ENCODE data around the gene CNTROB.
A peak's percentile ranks its signal among the peaks of the same experiment; 100 is the strongest.

CNTROB gene

DNA sequence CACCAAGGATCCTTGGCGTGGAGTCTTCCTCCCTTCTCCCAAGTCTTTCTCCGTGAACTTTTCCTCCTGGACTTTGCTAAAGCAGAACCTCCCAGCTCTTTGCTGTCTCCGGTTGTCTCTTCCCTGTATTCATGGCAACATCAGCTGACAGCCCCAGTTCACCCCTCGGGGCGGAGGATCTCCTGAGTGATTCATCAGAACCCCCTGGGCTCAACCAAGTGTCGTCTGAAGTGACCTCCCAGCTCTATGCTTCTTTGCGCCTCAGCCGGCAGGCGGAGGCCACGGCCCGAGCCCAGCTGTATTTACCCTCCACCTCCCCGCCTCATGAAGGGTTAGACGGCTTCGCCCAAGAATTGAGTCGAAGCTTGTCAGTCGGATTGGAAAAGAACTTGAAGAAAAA, 943 bp downstream of the CNTROB start:
- peak; percentile 89; the same call in 1 of the 2 replicates for TF ChIP-seq SIN3A (IDR thresholded peaks at IDR 0.05; ENCODE audit: borderline replicate concordance, insufficient read depth, low read length)
- no peak for TF ChIP-seq POLR2AphosphoS5 (IDR thresholded peaks at IDR 0.05; ENCODE audit: low read depth, low read length)

GRCh38 chr17:7935859-7936258, 3.9 kb downstream of the CNTROB start:
- TF ChIP-seq, protein P1, sequence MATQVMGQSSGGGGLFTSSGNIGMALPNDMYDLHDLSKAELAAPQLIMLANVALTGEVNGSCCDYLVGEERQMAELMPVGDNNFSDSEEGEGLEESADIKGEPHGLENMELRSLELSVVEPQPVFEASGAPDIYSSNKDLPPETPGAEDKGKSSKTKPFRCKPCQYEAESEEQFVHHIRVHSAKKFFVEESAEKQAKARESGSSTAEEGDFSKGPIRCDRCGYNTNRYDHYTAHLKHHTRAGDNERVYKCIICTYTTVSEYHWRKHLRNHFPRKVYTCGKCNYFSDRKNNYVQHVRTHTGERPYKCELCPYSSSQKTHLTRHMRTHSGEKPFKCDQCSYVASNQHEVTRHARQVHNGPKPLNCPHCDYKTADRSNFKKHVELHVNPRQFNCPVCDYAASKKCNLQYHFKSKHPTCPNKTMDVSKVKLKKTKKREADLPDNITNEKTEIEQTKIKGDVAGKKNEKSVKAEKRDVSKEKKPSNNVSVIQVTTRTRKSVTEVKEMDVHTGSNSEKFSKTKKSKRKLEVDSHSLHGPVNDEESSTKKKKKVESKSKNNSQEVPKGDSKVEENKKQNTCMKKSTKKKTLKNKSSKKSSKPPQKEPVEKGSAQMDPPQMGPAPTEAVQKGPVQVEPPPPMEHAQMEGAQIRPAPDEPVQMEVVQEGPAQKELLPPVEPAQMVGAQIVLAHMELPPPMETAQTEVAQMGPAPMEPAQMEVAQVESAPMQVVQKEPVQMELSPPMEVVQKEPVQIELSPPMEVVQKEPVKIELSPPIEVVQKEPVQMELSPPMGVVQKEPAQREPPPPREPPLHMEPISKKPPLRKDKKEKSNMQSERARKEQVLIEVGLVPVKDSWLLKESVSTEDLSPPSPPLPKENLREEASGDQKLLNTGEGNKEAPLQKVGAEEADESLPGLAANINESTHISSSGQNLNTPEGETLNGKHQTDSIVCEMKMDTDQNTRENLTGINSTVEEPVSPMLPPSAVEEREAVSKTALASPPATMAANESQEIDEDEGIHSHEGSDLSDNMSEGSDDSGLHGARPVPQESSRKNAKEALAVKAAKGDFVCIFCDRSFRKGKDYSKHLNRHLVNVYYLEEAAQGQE (IDR thresholded peaks at IDR 0.05; ENCODE audit: insufficient read depth in 1 of 2, low read depth in 2 of 2, low read length in 2 of 2), result no peak
- TF ChIP-seq SIN3A (IDR thresholded peaks at IDR 0.05; ENCODE audit: borderline replicate concordance, insufficient read depth, low read length) (no peak), TAF1 (IDR thresholded peaks at IDR 0.05; ENCODE audit: borderline replicate concordance, insufficient read depth, low read length) (no peak), FOXP2 (optimal IDR thresholded peaks at IDR 0.05; ENCODE audit: borderline replicate concordance, extremely low read depth, extremely low read length, insufficient read depth) (no peak), POLR2AphosphoS5 (IDR thresholded peaks at IDR 0.05; ENCODE audit: low read depth, low read length) (no peak)

- TF ChIP-seq FOXP2 (optimal IDR thresholded peaks at IDR 0.05; ENCODE audit: borderline replicate concordance, extremely low read depth, extremely low read length, insufficient read depth) (no peak), POLR2AphosphoS5 (IDR thresholded peaks at IDR 0.05; ENCODE audit: low read depth, low read length) (no peak), TAF1 (IDR thresholded peaks at IDR 0.05; ENCODE audit: borderline replicate concordance, insufficient read depth, low read length) (no peak), SIN3A (IDR thresholded peaks at IDR 0.05; ENCODE audit: borderline replicate concordance, insufficient read depth, low read length) (no peak)
- TF ChIP-seq, protein P1 (IDR thresholded peaks at IDR 0.05; ENCODE audit: insufficient read depth in 1 of 2, low read depth in 2 of 2, low read length in 2 of 2), result no peak
These were observed 8.0 kb downstream of the CNTROB start for GRCh38 chr17:7940034-7940433.

DNA sequence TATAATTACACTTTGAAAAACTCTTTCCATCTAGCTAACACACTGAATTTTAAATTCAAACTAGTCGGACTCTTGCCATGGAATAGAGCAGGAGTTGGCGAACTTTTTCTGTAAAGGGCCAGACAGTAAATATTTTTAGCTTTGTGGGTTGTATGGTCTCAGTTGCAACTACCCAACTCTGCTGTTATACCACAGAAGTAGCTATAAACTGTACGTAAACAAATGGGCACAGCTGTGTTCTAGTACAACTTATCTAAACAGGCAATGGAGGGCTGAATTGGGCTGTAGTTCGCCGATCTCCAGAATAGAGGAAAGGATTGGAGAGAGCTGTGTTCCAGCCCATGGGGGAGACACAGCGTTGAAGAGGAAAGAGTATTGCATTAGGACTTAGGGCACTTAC, 8.7 kb downstream of the CNTROB start:
- TF ChIP-seq SIN3A (IDR thresholded peaks at IDR 0.05; ENCODE audit: borderline replicate concordance, insufficient read depth, low read length) (no peak), FOXP2 (optimal IDR thresholded peaks at IDR 0.05; ENCODE audit: borderline replicate concordance, extremely low read depth, extremely low read length, insufficient read depth) (no peak), TAF1 (IDR thresholded peaks at IDR 0.05; ENCODE audit: borderline replicate concordance, insufficient read depth, low read length) (no peak), POLR2AphosphoS5 (IDR thresholded peaks at IDR 0.05; ENCODE audit: low read depth, low read length) (no peak)
- TF ChIP-seq, protein P1 (IDR thresholded peaks at IDR 0.05; ENCODE audit: insufficient read depth in 1 of 2, low read depth in 2 of 2, low read length in 2 of 2), result no peak

DNA sequence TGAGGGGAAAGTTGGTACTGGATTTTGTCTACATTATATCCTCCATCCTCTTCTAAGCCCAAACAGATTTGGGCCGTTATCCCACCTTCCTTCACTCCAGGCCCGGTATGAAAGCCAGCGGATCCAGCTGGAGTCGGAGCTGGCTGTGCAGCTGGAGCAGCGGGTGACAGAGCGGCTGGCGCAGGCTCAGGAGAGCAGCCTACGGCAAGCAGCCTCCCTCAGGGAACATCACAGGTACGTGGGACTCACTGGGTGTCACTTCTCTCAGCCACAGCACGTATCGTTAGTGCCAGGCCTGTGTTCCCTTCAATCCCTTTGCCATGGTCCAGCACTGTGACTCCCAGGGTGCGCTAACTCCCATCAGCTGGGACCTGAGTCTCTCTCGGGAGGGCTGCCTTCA, 11.3 kb downstream of the CNTROB start:
- TF ChIP-seq FOXP2 (optimal IDR thresholded peaks at IDR 0.05; ENCODE audit: borderline replicate concordance, extremely low read depth, extremely low read length, insufficient read depth), result no peak
- TF ChIP-seq, protein P1 (IDR thresholded peaks at IDR 0.05; ENCODE audit: insufficient read depth in 1 of 2, low read depth in 2 of 2, low read length in 2 of 2), result no peak
- no peak for TF ChIP-seq POLR2AphosphoS5 (IDR thresholded peaks at IDR 0.05; ENCODE audit: low read depth, low read length)
- TF ChIP-seq TAF1 (IDR thresholded peaks at IDR 0.05; ENCODE audit: borderline replicate concordance, insufficient read depth, low read length), result no peak
- no peak for TF ChIP-seq SIN3A (IDR thresholded peaks at IDR 0.05; ENCODE audit: borderline replicate concordance, insufficient read depth, low read length)

Data from PFSK-1 (cell line).